ENCODE data around the gene GRK3.

DNA sequence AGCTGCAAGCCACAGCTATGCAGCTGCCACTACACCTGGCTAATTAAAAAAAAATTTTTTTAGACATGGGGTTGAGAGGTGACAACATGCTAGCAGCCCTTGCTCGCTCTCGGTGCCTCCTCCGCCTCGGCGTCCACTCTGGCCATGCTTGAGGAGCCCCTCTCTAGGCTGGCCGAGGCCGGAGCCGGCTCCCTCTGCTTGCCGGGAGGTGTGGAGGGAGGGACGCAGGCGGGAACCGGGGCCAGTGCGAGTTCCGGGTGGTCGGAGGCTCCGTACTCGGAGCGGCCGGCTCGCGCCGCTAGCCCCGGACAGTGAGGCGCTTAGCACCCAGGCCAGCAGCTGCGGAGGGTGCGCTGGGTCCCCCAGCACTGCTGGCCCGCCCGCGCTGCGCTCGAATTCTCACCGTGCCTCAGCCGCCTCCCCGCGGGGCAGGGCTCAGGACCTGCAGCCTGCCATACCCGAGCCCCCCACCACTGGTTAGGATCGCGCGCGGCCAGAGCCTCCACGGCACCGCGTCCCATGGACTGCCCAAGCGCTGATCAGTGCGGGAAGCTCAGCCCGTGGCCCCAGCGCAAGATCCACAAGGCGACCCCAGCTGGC, 188.2 kb downstream of the GRK3 start:
- TF ChIP-seq, protein P1, sequence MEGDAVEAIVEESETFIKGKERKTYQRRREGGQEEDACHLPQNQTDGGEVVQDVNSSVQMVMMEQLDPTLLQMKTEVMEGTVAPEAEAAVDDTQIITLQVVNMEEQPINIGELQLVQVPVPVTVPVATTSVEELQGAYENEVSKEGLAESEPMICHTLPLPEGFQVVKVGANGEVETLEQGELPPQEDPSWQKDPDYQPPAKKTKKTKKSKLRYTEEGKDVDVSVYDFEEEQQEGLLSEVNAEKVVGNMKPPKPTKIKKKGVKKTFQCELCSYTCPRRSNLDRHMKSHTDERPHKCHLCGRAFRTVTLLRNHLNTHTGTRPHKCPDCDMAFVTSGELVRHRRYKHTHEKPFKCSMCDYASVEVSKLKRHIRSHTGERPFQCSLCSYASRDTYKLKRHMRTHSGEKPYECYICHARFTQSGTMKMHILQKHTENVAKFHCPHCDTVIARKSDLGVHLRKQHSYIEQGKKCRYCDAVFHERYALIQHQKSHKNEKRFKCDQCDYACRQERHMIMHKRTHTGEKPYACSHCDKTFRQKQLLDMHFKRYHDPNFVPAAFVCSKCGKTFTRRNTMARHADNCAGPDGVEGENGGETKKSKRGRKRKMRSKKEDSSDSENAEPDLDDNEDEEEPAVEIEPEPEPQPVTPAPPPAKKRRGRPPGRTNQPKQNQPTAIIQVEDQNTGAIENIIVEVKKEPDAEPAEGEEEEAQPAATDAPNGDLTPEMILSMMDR (IDR thresholded peaks at IDR 0.05), result no peak
- no peak for TF ChIP-seq POLR2A (IDR thresholded peaks at IDR 0.05)
